Stomach smooth muscle (tissue), 2 donors: ENCODE data around the gene GPBP1L1.

Source experiments
- H3K27ac ChIP-seq: one replicate; pipeline ENCODE4 v1.7.0; 2013; ENCODE audit warnings: mild to moderate bottlenecking, low read length, inconsistent platforms
- H3K27me3 ChIP-seq, 2 donors: one replicate each; pipeline ENCODE4 v1.7.0; 2013; ENCODE audit warnings: low read length in 2 of 2; ENCODE audit not compliant: insufficient read depth in 2 of 2, control insufficient read depth in 1 of 2
- H3K36me3 ChIP-seq, 2 donors: one replicate each; pipeline ENCODE4 v1.7.0; 2013; ENCODE audit warnings: low read length in 2 of 2; ENCODE audit not compliant: control insufficient read depth in 2 of 2, insufficient read depth in 2 of 2
- H3K4me1 ChIP-seq: one replicate; pipeline ENCODE4 v1.7.0; 2013; ENCODE audit warnings: low read length; ENCODE audit not compliant: control insufficient read depth, insufficient read depth
- H3K4me3 ChIP-seq, 2 donors: one replicate each; pipeline ENCODE4 v1.7.0; 2013; ENCODE audit warnings: low read length in 2 of 2
- H3K9ac ChIP-seq, 2 donors: one replicate each; pipeline ENCODE4 v1.7.0; 2013; ENCODE audit warnings: low read length in 2 of 2, mild to moderate bottlenecking in 1 of 2
- H3K9me3 ChIP-seq, 2 donors: one replicate each; pipeline ENCODE4 v1.7.0; 2013; ENCODE audit warnings: low read length in 2 of 2; ENCODE audit not compliant: control insufficient read depth in 2 of 2
- donor health status: healthy.
- donor health status: Pancreatic carcinoma.

The GPBP1L1 gene

GRCh38 chr1:45640293-45640692 lies 46.0 kb downstream of the GPBP1L1 start:
- Histone ChIP-seq H3K27ac (no peak overlapping the region), H3K9me3 (no peaks in the 10 kb centered on the region), H3K4me3 (no peak overlapping the region), H3K36me3 (peaks cover 28 to 30% of the 10 kb centered on the region in 2 donors), H3K4me1 (no peaks in the 10 kb centered on the region), H3K27me3 (no peaks in the 10 kb centered on the region), H3K9ac (no peak overlapping the region)

DNA sequence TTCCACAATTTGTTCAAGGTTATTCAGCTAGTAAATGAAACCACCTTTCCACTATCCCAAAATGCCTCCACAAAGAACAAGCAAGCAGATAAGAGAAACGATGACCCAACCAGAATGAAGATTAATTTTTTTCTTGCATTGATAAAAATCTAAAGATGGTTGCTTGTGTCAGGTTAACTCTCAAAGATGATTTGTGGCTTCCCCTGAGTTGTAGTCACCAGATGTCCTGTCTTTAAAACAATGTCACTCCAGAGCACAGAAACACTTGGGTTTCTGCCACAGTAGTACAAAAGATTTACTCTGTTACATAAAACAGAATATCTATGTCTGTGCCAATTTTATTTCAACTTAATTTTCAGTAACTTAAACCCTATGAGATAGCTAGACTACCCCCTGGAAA lies 51.1 kb downstream of the GPBP1L1 start:
- no peak overlapping the region for H3K27ac ChIP-seq
- H3K9me3 ChIP-seq: no peaks in the 10 kb centered on the region
- no peak overlapping the region for H3K4me3 ChIP-seq
- H3K9ac ChIP-seq: no peak overlapping the region
- no peaks in the 10 kb centered on the region for H3K27me3 ChIP-seq
- peaks cover 44 to 52% of the 10 kb centered on the region in 2 donors for H3K36me3 ChIP-seq
- no peaks in the 10 kb centered on the region for H3K4me1 ChIP-seq

- Histone ChIP-seq H3K4me3 (no peak overlapping the region), H3K36me3 (peaks cover 50 to 61% of the 10 kb centered on the region in 2 donors), H3K27ac (no peak overlapping the region), H3K9ac (no peak overlapping the region), H3K4me1 (no peaks in the 10 kb centered on the region), H3K9me3 (no peaks in the 10 kb centered on the region), H3K27me3 (no peaks in the 10 kb centered on the region)
Observed at GRCh38 chr1:45630429-45630828, 55.9 kb downstream of the GPBP1L1 start.

DNA sequence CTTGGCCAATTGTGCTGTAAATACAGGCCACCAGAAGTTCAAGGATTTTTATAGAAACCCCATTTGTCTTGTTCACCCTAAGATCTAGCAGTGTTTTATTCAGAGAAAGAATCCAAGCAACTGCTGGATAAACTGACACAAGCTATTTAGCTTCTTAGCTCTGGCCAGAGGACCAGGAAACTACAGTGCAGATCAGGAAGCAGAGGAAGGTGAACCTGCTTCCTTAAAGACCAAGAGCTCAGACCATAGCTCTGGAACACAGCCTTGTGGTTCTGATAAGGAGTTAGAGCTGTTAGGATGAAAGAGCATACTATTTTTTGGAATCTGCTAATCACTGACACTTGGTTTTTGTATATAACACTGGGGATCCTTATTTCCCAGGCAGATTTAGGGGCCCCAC lies 57.3 kb downstream of the GPBP1L1 start:
- Histone ChIP-seq H3K4me3 (no peak overlapping the region), H3K27ac (no peak overlapping the region), H3K9me3 (no peaks in the 10 kb centered on the region), H3K36me3 (peaks cover 48 to 56% of the 10 kb centered on the region in 2 donors), H3K27me3 (no peaks in the 10 kb centered on the region), H3K9ac (no peak overlapping the region), H3K4me1 (no peaks in the 10 kb centered on the region)

DNA sequence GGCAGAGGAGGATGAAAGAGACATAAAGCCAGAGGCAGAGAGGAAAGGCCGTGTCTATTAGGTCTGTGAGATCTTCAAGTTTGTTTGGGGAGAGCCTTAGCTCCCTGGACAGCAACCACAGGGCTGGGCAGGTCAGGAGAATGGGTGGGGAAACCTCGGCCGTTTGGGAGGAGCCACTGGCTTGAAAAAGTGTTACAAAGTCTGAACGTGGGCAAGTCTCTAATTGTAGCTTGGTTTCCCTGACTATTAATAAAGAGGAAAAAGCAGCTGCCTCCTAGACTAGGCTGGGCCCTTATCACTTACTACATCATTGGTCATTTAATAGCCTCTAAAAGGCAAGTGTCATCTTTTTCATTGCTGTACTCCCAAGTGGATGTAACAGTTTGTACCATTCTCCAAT lies 62.4 kb downstream of the GPBP1L1 start, which contains the start of gene CCDC17:
CCDC17 (minus strand) TSS at position 83 of the 400 bp plus-strand sequence. CDS start 145 bp downstream, outside the sequence.
- Histone ChIP-seq H3K27ac (no peak within 1 kb of the TSS), H3K36me3 (peaks cover 18 to 19% of the 10 kb centered on the region in 2 donors), H3K4me3 (peak within 1 kb of the TSS in 1 of 2 donors; percentile 40), H3K27me3 (no peaks in the 10 kb centered on the region), H3K4me1 (peaks cover 7% of the 10 kb centered on the region), H3K9me3 (no peaks in the 10 kb centered on the region), H3K9ac (peak within 1 kb of the TSS in 1 of 2 donors; percentile 20)

DNA sequence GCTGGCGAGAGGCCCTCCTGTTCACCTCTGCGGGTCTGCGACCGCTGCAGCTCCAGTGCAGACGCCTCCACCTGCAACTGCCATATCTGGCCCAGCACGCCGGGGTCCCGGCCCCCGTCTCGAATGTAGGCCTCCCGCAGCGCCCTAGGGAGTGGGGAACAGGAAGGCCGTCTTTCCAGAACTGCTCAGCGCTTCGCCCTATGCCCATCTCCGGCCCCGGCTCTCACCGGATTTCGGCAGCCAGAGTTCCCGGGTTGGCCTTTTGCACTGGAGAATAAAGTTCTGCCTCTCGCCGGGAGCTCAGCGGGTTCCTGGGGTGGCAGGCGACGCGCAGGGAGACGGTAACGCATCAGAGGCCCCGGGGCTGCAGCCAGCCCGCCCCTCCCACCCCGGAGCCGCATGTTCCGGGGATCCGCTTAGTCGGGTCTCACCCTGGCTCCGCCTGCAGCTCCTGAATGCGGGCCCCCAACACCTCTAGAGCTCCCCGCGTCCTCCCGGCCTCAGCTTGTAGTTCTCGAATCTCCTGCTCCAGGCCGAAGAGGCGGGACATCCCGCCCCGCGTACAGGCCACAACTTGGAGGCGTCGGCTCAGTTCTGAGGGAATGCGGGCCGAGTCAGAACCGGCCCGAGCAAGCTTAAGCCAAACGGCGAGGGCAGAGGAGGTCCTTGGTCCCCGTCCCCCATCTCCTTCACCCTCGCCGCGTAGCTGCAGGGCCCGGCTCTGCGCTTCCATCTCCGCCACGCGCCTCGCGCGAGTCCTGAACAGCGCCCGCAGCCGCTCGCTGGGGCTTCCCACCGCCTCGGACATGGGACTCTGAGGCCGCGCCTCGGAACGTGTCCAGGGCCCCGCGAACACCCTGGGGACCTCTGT lies 63.6 kb downstream of the GPBP1L1 start:
- Histone ChIP-seq H3K4me1 (peaks cover 7% of the 10 kb centered on the region), H3K4me3 (peak overlapping the region in 1 of 2 donors; percentile 40), H3K27ac (no peak overlapping the region), H3K27me3 (no peaks in the 10 kb centered on the region), H3K9ac (peak overlapping the region in 1 of 2 donors; percentile 20), H3K9me3 (no peaks in the 10 kb centered on the region), H3K36me3 (peaks cover 12 to 16% of the 10 kb centered on the region in 2 donors)

GRCh38 chr1:45621895-45622523 lies 64.3 kb downstream of the GPBP1L1 start:
- H3K4me3 ChIP-seq: peak overlapping the region in 1 of 2 donors; percentile 40
- no peak overlapping the region for H3K27ac ChIP-seq
- peak overlapping the region in 1 of 2 donors; percentile 3 for H3K9ac ChIP-seq
- H3K9me3 ChIP-seq: no peaks in the 10 kb centered on the region
- peaks cover 15 to 19% of the 10 kb centered on the region in 2 donors for H3K36me3 ChIP-seq
- no peaks in the 10 kb centered on the region for H3K27me3 ChIP-seq
- peaks cover 7% of the 10 kb centered on the region for H3K4me1 ChIP-seq

DNA sequence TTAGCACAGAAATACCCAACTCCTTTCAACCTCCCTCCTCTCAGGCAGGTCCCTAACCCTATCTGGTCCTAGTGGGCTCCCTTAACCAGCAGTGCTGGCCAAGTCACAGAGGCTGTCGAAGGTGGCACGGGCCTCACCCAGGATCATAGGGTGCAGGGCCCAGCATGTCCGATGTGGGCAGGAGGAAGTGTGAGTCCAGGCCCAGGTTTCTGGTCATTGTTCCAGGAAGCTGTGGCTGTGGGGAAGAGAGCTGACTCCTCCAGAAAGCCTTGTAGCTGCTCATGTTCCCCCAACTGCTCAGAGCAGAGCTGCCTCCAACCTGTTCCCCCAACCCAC lies 64.9 kb downstream of the GPBP1L1 start:
- no peaks in the 10 kb centered on the region for H3K9me3 ChIP-seq
- H3K4me1 ChIP-seq: peaks cover 7% of the 10 kb centered on the region
- peaks cover 19 to 22% of the 10 kb centered on the region in 2 donors for H3K36me3 ChIP-seq
- H3K27me3 ChIP-seq: no peaks in the 10 kb centered on the region
- H3K4me3 ChIP-seq: no peak overlapping the region
- no peak overlapping the region for H3K9ac ChIP-seq
- H3K27ac ChIP-seq: peak overlapping the region; percentile 18

DNA sequence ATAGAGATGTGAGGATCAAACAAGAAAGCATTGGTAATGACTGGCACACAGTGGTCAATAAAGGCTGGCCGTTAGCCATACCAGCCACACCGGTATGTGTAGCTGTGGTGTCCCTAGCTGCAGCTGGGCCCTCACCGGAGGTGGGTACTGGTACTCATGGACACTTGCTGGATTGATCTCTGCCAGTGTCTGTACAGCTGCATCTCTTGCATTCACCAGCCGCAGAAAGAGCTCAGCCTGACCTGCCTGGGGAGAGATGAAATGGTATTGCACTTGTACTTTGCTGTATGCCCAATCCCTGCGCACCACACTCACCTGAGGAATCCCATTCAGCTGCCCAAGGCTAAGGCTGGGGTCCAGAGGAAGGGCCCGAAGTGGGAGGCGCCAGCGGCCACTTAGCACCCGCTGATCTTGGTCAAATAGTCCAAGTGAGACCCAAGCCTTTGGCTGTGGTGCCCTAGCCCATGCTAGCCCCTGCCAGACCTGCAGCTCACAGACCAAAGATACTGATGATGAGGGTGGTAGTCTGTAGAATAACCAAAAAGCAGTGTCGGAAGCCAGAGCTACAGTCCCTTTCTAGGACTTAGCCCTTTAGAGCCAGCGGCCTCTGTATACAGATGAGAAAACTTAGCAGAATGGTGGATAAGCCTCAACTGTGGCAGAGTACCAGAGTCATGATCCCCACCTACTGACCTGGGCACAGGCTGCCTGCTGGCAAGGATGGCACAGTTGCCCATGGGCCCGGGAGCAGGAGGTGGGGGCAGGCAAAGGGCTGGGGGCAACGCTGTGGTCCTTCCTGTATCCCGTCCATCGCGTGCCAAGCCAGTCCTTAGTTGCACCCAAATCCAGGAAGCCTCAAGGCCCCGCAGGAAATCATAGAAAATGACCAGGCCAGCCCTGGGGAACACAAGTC lies 65.5 kb downstream of the GPBP1L1 start:
- no peak overlapping the region for H3K4me3 ChIP-seq
- H3K4me1 ChIP-seq: peaks cover 7% of the 10 kb centered on the region
- no peak overlapping the region for H3K9ac ChIP-seq
- H3K9me3 ChIP-seq: no peaks in the 10 kb centered on the region
- no peaks in the 10 kb centered on the region for H3K27me3 ChIP-seq
- peak overlapping the region; percentile 18 for H3K27ac ChIP-seq
- peaks cover 25 to 26% of the 10 kb centered on the region in 2 donors for H3K36me3 ChIP-seq

GRCh38 chr1:45619149-45619921 lies 67.0 kb downstream of the GPBP1L1 start:
- H3K36me3 ChIP-seq: peaks cover 34% of the 10 kb centered on the region in 2 donors

More at GRCh38 chr1:45619149-45619921, 67.0 kb downstream of the GPBP1L1 start:
- Histone ChIP-seq H3K9me3 (no peaks in the 10 kb centered on the region), H3K4me1 (peaks cover 7% of the 10 kb centered on the region), H3K27ac (no peak overlapping the region), H3K9ac (no peak overlapping the region), H3K4me3 (no peak overlapping the region), H3K27me3 (no peaks in the 10 kb centered on the region)
